ENCODE measurements around the gene ANKRD44. TPM values are rescaled to one million over a fixed set of nuclear protein-coding genes. Genes with fewer than 3 reads are reported as not detected.
A peak's percentile ranks its signal among the peaks of the same experiment; 100 is the strongest.

The ANKRD44 gene
- total RNA-seq, 1 experiment from 2014 or later: 2.4 TPM

DNA sequence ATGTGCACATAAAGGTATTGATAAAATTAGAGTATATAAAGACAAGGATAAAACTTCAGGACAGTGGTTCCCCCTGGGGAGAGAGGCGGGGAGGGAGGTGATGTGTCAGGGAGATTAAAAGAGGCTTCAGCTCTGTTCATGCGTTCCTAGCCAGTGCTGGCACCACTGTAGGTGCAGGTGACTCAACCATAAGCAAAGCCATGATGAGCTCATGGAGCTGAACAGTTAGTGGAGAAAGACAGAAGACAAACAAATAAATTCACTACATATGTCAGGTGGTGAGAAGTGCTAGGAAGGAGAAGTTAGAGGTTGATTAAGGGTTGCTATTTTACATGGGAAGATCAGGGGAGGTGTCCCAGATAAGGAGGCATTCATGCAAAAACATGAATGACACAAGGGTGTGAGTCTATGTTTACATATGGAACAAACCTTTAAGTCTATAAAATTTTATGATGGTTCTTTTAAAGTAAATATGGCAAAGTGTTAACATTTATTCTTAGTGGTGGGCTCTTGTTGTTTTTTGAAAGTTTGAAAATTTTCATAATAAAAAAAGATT, 136.0 kb downstream of the ANKRD44 start:
- ATAC-seq (peak; percentile 99), DNase-seq (peak; percentile 86)
- intact Hi-C loops (cut with micrococcal nuclease): loop anchor here (1.0 to 10.0 kb wide), 4 partner anchors 15 to 250 kb away; partner anchors contain the start of gene PGAP1
- no TSS peak for BruUV-seq (replicated peaks)
- no peak overlapping the region for H2AFZ ChIP-seq (ENCODE audit: low read length)
- H3K27me3 ChIP-seq (ENCODE audit: low read length): no peaks in the 10 kb centered on the region
- ChIA-PET CTCF (interaction anchor here (0.6 to 1.0 kb wide), 3 partner anchors 17 to 41 kb away, joined by 3 to 5 read pairs (median 4); no protein-coding TSS in a partner anchor), POLR2A (ENCODE audit: unreplicated experiment) (interaction anchor here (0.5 to 1.0 kb wide), 2 partner anchors 15 to 93 kb away, joined by 7 to 9 read pairs; no protein-coding TSS in a partner anchor)
- H4K20me1 ChIP-seq (ENCODE audit: low read length): no peaks in the 10 kb centered on the region
- no peak overlapping the region for H3K4me3 ChIP-seq (ENCODE audit: low read length)
- TF ChIP-seq EZH2 (IDR thresholded peaks at IDR 0.05; ENCODE audit: low read length, unreplicated experiment) (no peak), EZH2phosphoT487 (IDR thresholded peaks at IDR 0.05; ENCODE audit: borderline replicate concordance, low read length) (no peak)
- TF ChIP-seq, protein P1, sequence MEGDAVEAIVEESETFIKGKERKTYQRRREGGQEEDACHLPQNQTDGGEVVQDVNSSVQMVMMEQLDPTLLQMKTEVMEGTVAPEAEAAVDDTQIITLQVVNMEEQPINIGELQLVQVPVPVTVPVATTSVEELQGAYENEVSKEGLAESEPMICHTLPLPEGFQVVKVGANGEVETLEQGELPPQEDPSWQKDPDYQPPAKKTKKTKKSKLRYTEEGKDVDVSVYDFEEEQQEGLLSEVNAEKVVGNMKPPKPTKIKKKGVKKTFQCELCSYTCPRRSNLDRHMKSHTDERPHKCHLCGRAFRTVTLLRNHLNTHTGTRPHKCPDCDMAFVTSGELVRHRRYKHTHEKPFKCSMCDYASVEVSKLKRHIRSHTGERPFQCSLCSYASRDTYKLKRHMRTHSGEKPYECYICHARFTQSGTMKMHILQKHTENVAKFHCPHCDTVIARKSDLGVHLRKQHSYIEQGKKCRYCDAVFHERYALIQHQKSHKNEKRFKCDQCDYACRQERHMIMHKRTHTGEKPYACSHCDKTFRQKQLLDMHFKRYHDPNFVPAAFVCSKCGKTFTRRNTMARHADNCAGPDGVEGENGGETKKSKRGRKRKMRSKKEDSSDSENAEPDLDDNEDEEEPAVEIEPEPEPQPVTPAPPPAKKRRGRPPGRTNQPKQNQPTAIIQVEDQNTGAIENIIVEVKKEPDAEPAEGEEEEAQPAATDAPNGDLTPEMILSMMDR (conservative IDR thresholded peaks at IDR 0.05; ENCODE audit: low read depth, low read length): no peak
- no peak overlapping the region for H3K27ac ChIP-seq (ENCODE audit: low read length)
- H3K36me3 ChIP-seq (ENCODE audit: low read depth, low read length): no peaks in the 10 kb centered on the region
- no peaks in the 10 kb centered on the region for H3F3A ChIP-seq (ENCODE audit: low read length, unreplicated experiment)
- peaks cover 25% of the 10 kb centered on the region for H3K4me1 ChIP-seq (ENCODE audit: insufficient read depth, low read length)
- H3K4me2 ChIP-seq (ENCODE audit: low read length): no peak overlapping the region
- H3K9ac ChIP-seq (ENCODE audit: low read length): no peak overlapping the region
- H3K79me2 ChIP-seq (ENCODE audit: low read length): no peaks in the 10 kb centered on the region
- H3K9me2 ChIP-seq (replicated peaks; ENCODE audit: low read length): no peaks in the 10 kb centered on the region
- H3K9me3 ChIP-seq (ENCODE audit: low read length): no peaks in the 10 kb centered on the region

DNA sequence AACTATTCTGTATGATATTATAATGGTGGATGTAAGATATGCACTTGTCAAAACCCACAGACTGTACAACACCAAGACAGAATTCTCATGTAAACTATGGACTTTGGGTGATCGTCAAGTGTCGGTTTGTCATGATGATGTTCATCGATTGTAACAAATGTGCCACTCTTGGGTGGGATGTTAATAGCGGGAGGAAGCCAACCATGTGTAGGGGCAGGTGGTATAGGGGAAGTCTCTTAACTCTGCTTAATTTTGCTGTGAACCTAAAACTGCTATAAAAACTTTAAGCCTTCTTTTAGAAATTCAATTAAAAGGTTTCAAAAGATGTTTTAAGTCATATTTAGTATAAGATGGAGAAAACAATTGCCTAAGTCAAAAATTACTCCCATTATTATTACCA, 139.0 kb downstream of the ANKRD44 start:
- no peaks in the 10 kb centered on the region for H3K9me3 ChIP-seq (ENCODE audit: low read length)
- H3K9me2 ChIP-seq (replicated peaks; ENCODE audit: low read length): no peaks in the 10 kb centered on the region
- no peaks in the 10 kb centered on the region for H4K20me1 ChIP-seq (ENCODE audit: low read length)
- no peak overlapping the region for H3K9ac ChIP-seq (ENCODE audit: low read length)
- DNase-seq: no peak
- H3K4me1 ChIP-seq (ENCODE audit: insufficient read depth, low read length): peaks cover 26% of the 10 kb centered on the region
- BruUV-seq (replicated peaks): no TSS peak
- H3K79me2 ChIP-seq (ENCODE audit: low read length): no peaks in the 10 kb centered on the region
- no peak overlapping the region for H3K4me3 ChIP-seq (ENCODE audit: low read length)
- intact Hi-C loops (cut with micrococcal nuclease): loop anchor here (5.0 to 10.0 kb wide), 3 partner anchors 99 to 247 kb away; partner anchors contain the start of gene PGAP1
- H3K27me3 ChIP-seq (ENCODE audit: low read length): no peaks in the 10 kb centered on the region
- no peaks in the 10 kb centered on the region for H3K36me3 ChIP-seq (ENCODE audit: low read depth, low read length)
- no peak overlapping the region for H3K4me2 ChIP-seq (ENCODE audit: low read length)
- TF ChIP-seq EZH2 (IDR thresholded peaks at IDR 0.05; ENCODE audit: low read length, unreplicated experiment) (no peak), EZH2phosphoT487 (IDR thresholded peaks at IDR 0.05; ENCODE audit: borderline replicate concordance, low read length) (no peak)
- TF ChIP-seq, protein P1 (conservative IDR thresholded peaks at IDR 0.05; ENCODE audit: low read depth, low read length): no peak
- POLR2A ChIA-PET (ENCODE audit: unreplicated experiment): no interaction called here
- H2AFZ ChIP-seq (ENCODE audit: low read length): no peak overlapping the region
- H3F3A ChIP-seq (ENCODE audit: low read length, unreplicated experiment): no peaks in the 10 kb centered on the region
- CTCF ChIA-PET: no interaction called here
- no peak for ATAC-seq
- H3K27ac ChIP-seq (ENCODE audit: low read length): no peak overlapping the region

DNA sequence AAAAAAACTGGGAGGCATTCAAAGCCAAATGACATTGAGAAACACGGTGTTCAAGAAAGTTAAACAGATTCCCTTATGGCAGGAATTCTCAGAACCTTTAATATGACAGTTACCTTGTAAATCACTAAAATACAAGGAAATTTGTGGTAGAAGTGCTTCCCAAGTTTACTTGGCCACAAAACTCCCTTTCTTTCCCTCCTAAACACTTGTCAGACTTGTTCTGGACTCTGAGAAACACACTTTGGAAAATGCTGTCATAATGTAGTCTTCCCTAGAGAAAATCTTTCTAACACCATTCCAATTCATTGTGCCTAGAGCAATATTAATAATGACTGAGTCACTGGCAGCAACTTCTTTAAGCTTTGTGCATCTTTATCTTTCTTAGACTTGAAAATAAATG, 140.4 kb downstream of the ANKRD44 start:
- Histone ChIP-seq H3K27ac (ENCODE audit: low read length) (peak overlapping the region; percentile 2; the same call in 1 of the 2 replicates), H3F3A (ENCODE audit: low read length, unreplicated experiment) (no peaks in the 10 kb centered on the region), H3K36me3 (ENCODE audit: low read depth, low read length) (no peaks in the 10 kb centered on the region), H3K9me2 (replicated peaks; ENCODE audit: low read length) (no peaks in the 10 kb centered on the region), H3K9ac (ENCODE audit: low read length) (no peak overlapping the region), H3K27me3 (ENCODE audit: low read length) (no peaks in the 10 kb centered on the region), H3K79me2 (ENCODE audit: low read length) (no peaks in the 10 kb centered on the region), H3K4me3 (ENCODE audit: low read length) (no peak overlapping the region), H4K20me1 (ENCODE audit: low read length) (no peaks in the 10 kb centered on the region), H2AFZ (ENCODE audit: low read length) (no peak overlapping the region), H3K4me1 (ENCODE audit: insufficient read depth, low read length) (peaks cover 26% of the 10 kb centered on the region), H3K4me2 (ENCODE audit: low read length) (no peak overlapping the region), H3K9me3 (ENCODE audit: low read length) (no peaks in the 10 kb centered on the region)
- ChIA-PET CTCF (no interaction called here), POLR2A (ENCODE audit: unreplicated experiment) (no interaction called here)
- no TSS peak for BruUV-seq (replicated peaks)
- peak; percentile 71 for DNase-seq
- ATAC-seq: peak; percentile 16; the same call in 1 of the 2 replicates
- TF ChIP-seq EZH2phosphoT487 (IDR thresholded peaks at IDR 0.05; ENCODE audit: borderline replicate concordance, low read length) (no peak), EZH2 (IDR thresholded peaks at IDR 0.05; ENCODE audit: low read length, unreplicated experiment) (no peak)
- TF ChIP-seq, protein P1 (conservative IDR thresholded peaks at IDR 0.05; ENCODE audit: low read depth, low read length): no peak
- intact Hi-C loops (cut with micrococcal nuclease): loop anchor here (5.0 to 10.0 kb wide), 3 partner anchors 98 to 245 kb away; partner anchors contain the start of gene PGAP1

Data from PC-3 (cell line).